Glutamatergic neuron (in vitro differentiated cells): ENCODE results near the gene MAPKAP1. TPM values are rescaled to one million over a fixed set of nuclear protein-coding genes. Genes with fewer than 3 reads are reported as not detected.

ENCODE experiments used
- DNase-seq: peaks from one replicate; pipeline ENCODE4 v3.0.0; 2022
- H3K27ac Mint-ChIP-seq: one replicate; pipeline ENCODE4 v1.8.0; 2020; ENCODE audit warnings: mild to moderate bottlenecking, mixed read lengths, inconsistent platforms; ENCODE audit not compliant: unreplicated experiment
- H3K27me3 Mint-ChIP-seq: one replicate; pipeline ENCODE4 v1.8.0; 2020; ENCODE audit warnings: mild to moderate bottlenecking, moderate library complexity, mixed read lengths, inconsistent platforms; ENCODE audit not compliant: unreplicated experiment
- H3K36me3 Mint-ChIP-seq: one replicate; pipeline ENCODE4 v1.8.0; 2020; ENCODE audit warnings: mild to moderate bottlenecking, mixed read lengths, inconsistent platforms; ENCODE audit not compliant: unreplicated experiment
- H3K4me1 Mint-ChIP-seq: one replicate; pipeline ENCODE4 v1.8.0; 2020; ENCODE audit warnings: mild to moderate bottlenecking, low read depth, mixed read lengths, inconsistent platforms; ENCODE audit not compliant: unreplicated experiment
- H3K4me3 Mint-ChIP-seq: one replicate; pipeline ENCODE4 v1.8.0; 2020; ENCODE audit warnings: mild to moderate bottlenecking, mixed read lengths, inconsistent platforms; ENCODE audit not compliant: unreplicated experiment
- H3K9me3 Mint-ChIP-seq: one replicate; pipeline ENCODE4 v1.8.0; 2020; ENCODE audit warnings: mild to moderate bottlenecking, moderate library complexity, mixed read lengths, inconsistent platforms; ENCODE audit not compliant: unreplicated experiment
- CTCF ChIP-seq: fragments of 200-600 bp; sonication (generic); IDR thresholded peaks from one replicate; pipeline ENCODE4 v1.5.0; 2021; ENCODE audit not compliant: partially characterized antibody, unreplicated experiment
- total RNA-seq: library from RNA; stranded (reverse); fragmentation: NEBNext Ultra II Directional; extraction: Animal tissue kit (Norgen Biotek cat#: 25700); gene quantifications from one replicate; pipeline ENCODE4 v1.2.1, GENCODE V29; 2021; ENCODE audit not compliant: unreplicated experiment

Gene MAPKAP1
- total RNA-seq, 1 donor from 2014 or later, result 59.6 TPM

GRCh38 chr9:125510980-125511379, 196.0 kb downstream of the MAPKAP1 start:
- no peak for TF ChIP-seq CTCF
- Mint-ChIP-seq H3K4me3 (no peak overlapping the region), H3K36me3 (no peaks in the 10 kb centered on the region), H3K4me1 (peaks cover 11% of the 10 kb centered on the region), H3K27me3 (peaks cover 5% of the 10 kb centered on the region), H3K9me3 (no peaks in the 10 kb centered on the region), H3K27ac (no peak overlapping the region)
- no peak for DNase-seq

- peaks cover 10% of the 10 kb centered on the region for H3K4me1 Mint-ChIP-seq
- no peak overlapping the region for H3K27ac Mint-ChIP-seq
- no peak overlapping the region for H3K4me3 Mint-ChIP-seq
- H3K36me3 Mint-ChIP-seq, result no peaks in the 10 kb centered on the region
- no peaks in the 10 kb centered on the region for H3K9me3 Mint-ChIP-seq
- no peak for DNase-seq
- no peak for TF ChIP-seq CTCF
- peaks cover 7% of the 10 kb centered on the region for H3K27me3 Mint-ChIP-seq
Observed at GRCh38 chr9:125509476-125509875, 197.5 kb downstream of the MAPKAP1 start.

- Mint-ChIP-seq H3K27ac (no peak overlapping the region), H3K27me3 (peaks cover 4% of the 10 kb centered on the region), H3K36me3 (no peaks in the 10 kb centered on the region), H3K4me3 (no peak overlapping the region), H3K9me3 (no peaks in the 10 kb centered on the region), H3K4me1 (peaks cover 7% of the 10 kb centered on the region)
- TF ChIP-seq CTCF, result no peak
- no peak for DNase-seq
Observed at GRCh38 chr9:125508249-125508648, 198.8 kb downstream of the MAPKAP1 start.

GRCh38 chr9:125507226-125507625, 199.8 kb downstream of the MAPKAP1 start:
- DNase-seq, result no peak
- no peak for TF ChIP-seq CTCF
- no peak overlapping the region for H3K4me3 Mint-ChIP-seq
- H3K36me3 Mint-ChIP-seq, result no peaks in the 10 kb centered on the region
- no peaks in the 10 kb centered on the region for H3K9me3 Mint-ChIP-seq
- H3K27me3 Mint-ChIP-seq, result peaks cover 4% of the 10 kb centered on the region
- H3K27ac Mint-ChIP-seq, result no peak overlapping the region
- peaks cover 7% of the 10 kb centered on the region for H3K4me1 Mint-ChIP-seq

GRCh38 chr9:125505988-125506438, 201.0 kb downstream of the MAPKAP1 start:
- TF ChIP-seq CTCF, result no peak
- Mint-ChIP-seq H3K27ac (no peak overlapping the region), H3K36me3 (no peaks in the 10 kb centered on the region)

More at GRCh38 chr9:125505988-125506438, 201.0 kb downstream of the MAPKAP1 start:
- peaks cover 7% of the 10 kb centered on the region for H3K4me1 Mint-ChIP-seq
- H3K4me3 Mint-ChIP-seq, result no peak overlapping the region
- no peak for DNase-seq
- peaks cover 4% of the 10 kb centered on the region for H3K27me3 Mint-ChIP-seq
- no peaks in the 10 kb centered on the region for H3K9me3 Mint-ChIP-seq
